GM15510 (cell line): Measurements from ENCODE around the gene CAND2.

Source experiments
- POLR2A ChIP-seq: IDR thresholded peaks from 3 replicates; pipeline ENCODE4 v1.6.1; 2011; ENCODE audit warnings: borderline replicate concordance; ENCODE audit not compliant: insufficient read length; ENCODE audit errors: extremely low read depth

Gene CAND2

DNA sequence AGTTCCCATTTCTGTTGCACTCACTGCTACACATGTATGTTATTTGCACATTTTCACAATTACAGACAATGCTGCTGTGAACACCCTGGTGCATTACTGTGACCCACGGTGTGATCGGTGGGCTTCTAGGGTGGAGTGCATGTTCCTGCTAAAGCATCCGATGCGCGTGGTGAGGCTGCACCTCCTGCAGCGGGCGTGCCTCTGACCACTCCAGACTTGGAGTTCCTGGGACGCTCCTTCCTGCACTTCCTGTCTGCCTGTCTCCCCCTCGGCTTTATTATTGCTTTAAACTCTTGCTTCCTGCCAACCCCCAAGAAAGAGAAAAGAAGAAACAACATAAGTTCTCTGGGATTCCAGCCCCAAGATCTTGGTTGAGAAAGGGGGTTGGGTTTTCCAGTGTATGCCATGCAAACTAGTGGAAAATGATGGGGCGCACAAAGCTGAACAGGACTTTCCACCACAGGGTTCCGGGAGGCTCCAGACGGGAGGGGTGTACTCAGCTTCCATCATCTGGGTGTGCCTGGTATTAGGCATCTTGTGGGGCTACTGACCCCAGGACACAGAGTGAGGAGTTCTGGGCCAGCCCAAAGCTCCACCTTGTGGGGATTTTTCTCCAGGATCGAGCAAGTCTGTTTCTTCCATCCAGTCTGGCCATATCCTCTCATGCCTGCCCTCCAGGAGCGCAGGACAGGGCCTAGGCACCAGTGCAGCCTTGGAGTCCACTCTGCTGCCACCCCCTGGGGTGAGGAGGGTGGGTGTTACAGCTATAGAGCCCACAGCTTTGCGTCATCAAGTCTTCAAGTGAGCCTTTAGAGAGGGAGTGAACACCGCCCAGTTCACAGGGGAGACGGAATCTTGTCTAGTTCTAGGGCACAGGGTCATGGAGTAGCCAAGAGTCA is 33.7 kb downstream of the CAND2 start:
- no peak for TF ChIP-seq POLR2A

DNA sequence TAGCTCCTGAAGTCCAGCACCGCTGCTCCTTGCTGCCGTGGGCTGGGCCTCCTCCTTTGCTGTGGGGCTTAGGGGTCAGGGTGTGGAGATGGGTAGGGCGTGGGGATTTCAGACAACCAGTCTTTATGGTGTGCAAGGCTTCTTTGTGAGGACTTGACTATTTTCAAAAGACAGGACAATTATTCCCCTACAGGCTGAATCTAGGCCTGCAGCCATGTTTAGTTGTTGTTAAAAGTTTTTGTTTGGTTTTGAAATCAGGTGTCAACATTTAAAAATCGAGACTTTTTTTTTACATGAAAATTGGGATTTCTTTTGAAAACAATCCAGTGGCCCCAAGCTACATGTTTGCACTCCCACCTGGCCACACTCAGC is 34.3 kb downstream of the CAND2 start:
- TF ChIP-seq POLR2A = no peak

GRCh38 chr3:12831301-12831866 is 34.9 kb downstream of the CAND2 start:
- no peak for TF ChIP-seq POLR2A

DNA sequence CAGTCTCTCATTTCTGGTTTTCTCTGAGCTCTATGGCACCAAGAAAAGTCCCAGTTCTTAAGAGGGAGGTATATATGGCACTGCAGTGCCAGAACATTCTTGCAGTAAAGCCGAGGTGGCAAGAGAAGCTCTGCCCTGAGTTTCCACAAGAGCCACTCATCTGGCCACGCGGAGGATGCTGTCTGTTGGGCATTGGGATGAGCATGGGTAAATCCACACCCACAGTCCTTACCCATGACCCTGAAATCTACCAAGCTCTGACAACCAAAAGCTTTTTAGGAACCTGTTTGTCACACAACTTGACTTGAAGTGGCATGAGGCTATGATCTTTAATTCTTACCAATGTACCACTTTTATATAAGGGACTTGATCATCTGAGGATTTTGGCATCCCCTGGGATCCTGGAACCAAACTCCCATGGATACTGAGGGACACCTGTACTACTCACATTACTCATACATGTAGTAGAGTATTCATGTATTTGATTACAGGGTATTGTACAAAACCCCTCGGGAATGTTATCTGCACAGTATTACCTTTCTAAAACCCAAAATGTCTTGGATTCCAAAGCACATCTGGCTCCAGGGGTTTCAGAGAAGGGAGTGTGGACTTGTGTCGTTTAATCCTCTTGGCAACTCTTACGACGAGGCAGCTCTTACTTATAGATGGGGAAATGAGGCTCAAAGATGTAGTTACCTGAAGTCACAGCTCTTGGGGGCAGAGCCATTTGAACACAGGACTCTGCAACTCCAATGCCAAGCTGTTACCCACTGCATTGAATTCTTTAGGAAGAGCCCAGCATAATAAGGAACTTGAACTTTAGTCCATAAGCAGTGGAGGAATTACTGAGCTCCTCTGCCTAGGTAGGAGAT is 36.1 kb downstream of the CAND2 start:
- TF ChIP-seq POLR2A = no peak

GRCh38 chr3:12833222-12834161 is 37.0 kb downstream of the CAND2 start:
- peak; percentile 27 for TF ChIP-seq POLR2A

DNA sequence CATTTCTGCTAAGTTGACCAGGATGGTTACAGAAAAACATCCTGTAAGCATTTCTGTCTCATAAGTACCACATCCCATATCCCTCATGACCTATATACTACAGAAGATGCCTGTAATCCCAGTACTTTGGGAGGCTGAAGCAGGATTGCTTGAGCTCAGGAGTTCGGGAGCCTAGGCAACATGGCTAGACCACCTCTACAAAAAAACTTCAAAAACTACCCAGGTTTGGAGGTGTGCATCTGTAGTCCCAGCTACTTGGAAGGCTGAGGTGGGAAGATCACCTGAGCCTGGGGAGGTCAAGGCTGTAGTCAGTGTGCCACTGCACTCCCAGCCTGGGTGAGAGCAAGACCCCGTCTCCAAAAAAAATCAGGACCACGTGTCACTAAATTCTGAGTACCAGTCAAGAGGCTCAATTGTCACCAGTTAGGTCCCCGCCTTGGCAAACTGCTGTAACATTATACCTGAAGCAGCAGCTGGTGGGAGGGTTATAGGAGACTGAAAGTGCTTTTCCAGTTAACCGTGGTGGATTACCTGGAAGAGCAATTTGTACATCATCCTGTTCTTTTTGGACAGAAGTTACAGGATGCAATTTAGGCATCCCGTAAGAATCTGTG is 38.7 kb downstream of the CAND2 start:
- no peak for TF ChIP-seq POLR2A

- TF ChIP-seq POLR2A = no peak
Measured at GRCh38 chr3:12837295-12837986, 41.0 kb downstream of the CAND2 start.

GRCh38 chr3:12838179-12838965 is 41.9 kb downstream of the CAND2 start:
- peak; percentile 17 for TF ChIP-seq POLR2A

DNA sequence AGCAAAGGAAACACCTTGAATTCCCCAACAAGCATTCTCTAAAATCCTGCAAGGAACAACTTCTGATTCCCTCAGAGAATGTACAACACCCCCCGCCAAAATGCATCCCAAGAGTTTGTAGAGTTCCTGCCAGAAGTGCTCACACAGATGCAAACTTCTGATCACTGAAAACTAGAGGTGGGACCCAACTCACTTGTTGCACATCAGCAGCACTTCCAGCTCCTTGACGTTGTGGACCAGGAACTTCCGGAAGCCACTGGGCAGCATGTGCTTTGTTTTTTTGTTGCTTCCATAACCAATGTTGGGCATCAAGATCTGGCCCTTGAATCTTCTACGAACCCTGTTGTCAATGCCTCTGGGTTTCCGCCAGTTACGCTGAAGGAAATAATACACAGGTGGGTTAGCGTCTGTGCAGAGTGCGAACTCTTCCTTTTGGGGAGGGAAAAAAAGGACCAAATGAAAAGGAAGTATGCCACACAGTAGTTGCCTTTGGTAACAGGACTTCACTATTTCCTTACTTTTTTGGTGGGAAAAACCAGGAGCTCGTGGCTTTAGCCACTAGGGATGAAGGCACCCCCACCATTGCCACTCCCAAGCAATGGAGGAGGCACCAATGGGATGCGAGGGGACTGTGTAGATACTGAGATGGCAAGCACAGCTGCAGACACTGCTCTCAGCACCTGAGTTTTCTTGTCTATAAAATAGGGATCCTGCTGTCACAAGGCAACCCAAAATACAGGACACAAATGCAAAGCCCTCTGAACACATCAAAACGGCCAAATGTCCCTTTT is 42.9 kb downstream of the CAND2 start:
- no peak for TF ChIP-seq POLR2A

DNA sequence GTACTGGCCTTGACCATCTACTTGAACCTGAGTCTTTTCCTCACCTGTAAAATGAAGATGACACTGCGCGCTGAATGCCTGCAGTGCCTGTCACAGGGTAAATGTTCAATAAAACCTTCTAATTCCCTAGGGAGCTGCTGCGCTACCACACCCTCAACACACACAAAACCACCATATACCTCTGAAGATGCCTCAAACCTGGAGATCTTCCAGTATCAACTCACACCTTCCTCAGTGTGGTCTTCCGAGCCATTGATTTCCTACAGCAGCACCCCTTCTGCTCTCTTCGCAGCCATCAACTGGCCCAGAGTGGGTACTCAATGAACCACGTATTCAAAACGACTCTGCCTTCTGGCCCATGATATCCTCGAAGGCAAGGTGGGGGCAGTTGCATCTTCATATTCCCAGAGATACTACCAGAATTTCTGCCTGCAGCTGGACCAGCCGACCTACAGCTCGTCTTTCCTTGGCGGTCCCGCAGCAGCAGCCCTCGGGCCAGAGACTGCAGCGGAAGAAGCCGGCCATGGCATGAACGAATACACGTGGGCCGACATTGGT is 44.2 kb downstream of the CAND2 start:
- TF ChIP-seq POLR2A = no peak

DNA sequence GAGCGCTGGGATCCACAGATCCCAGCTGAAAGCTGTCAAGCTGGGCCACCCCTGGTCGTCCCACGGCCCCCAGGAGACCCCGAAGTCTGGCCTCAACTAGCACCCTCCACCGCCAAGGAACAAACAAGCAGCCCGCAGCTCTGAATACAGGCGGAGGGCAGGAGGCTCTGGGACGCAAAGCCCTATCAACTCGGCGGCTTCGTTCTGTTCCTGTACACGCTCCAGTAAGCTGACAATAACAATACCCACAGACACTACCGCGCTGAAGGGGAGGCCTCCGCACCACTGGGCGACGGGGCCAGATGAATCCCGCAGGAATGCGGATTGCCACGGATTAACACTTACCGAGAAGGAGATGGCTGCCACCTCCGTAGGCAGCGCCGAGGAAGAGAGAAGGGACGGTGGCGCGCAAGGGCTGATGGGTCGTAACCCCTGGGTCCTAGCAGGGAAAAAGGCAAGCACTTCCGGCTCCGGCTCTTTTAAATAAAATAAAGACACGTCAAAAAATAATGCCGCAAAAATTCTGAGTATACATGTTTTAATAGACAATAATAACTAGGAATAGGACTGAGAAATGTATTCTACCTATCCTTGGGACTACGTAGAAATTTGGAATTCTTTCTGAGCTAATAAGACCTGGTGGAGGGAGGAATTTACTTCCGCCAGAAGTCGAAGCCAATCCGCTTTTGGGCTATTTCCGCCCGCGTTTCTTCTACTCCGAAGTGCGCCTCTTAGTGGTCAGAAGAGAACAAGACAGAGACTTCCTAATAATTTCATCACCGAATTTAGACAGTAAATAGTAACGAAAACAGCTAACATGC is 44.9 kb downstream of the CAND2 start, which contains the start of gene RPL32:
TSS of gene RPL32 (minus strand) at position 417 of the 821 bp plus-strand sequence. CDS start 1,328 bp downstream, outside the sequence.
- peak; percentile 97 for TF ChIP-seq POLR2A
